Neuronal stem cell (in vitro differentiated cells): Measurements from ENCODE around the gene BIRC7.

ENCODE experiments used
- DNase-seq: peaks from one replicate; pipeline ENCODE4 v3.0.0-alpha.2; 2013; ENCODE audit warnings: low spot score
- H2AFZ ChIP-seq: one replicate; pipeline ENCODE4 v1.6.1; 2013; ENCODE audit warnings: mild to moderate bottlenecking, low read length, inconsistent platforms
- H2AK5ac ChIP-seq: 2 replicates; pipeline ENCODE4 v1.6.1; 2013; ENCODE audit warnings: low read depth, mild to moderate bottlenecking, inconsistent platforms, low read length, moderate library complexity, mixed read lengths
- H2BK120ac ChIP-seq: 2 replicates; pipeline ENCODE4 v1.6.1; 2013; ENCODE audit warnings: low read depth, mild to moderate bottlenecking, inconsistent platforms, low read length, moderate library complexity, mixed read lengths
- H2BK12ac ChIP-seq: one replicate; pipeline ENCODE4 v1.6.1; 2013; ENCODE audit warnings: low read length, inconsistent platforms
- H2BK15ac ChIP-seq: 2 replicates; pipeline ENCODE4 v1.6.1; 2013; ENCODE audit warnings: mild to moderate bottlenecking, low read length, inconsistent platforms, mixed read lengths
- H2BK5ac ChIP-seq: one replicate; pipeline ENCODE4 v1.6.1; 2013; ENCODE audit warnings: inconsistent platforms, mild to moderate bottlenecking, low read length, moderate library complexity
- H3K14ac ChIP-seq: one replicate; pipeline ENCODE4 v1.6.1; 2013; ENCODE audit warnings: low read length, inconsistent platforms
- H3K18ac ChIP-seq: 2 replicates; pipeline ENCODE4 v1.6.1; 2013; ENCODE audit warnings: low read length, inconsistent platforms
- H3K23ac ChIP-seq: 2 replicates; pipeline ENCODE4 v1.6.1; 2013; ENCODE audit warnings: low read depth, mild to moderate bottlenecking, mixed read lengths, low read length, inconsistent platforms; ENCODE audit not compliant: poor library complexity
- H3K27ac ChIP-seq: replicated peaks from 3 replicates; pipeline ENCODE4 v1.5.1; 2013; ENCODE audit warnings: low read length, inconsistent platforms
- H3K27me3 ChIP-seq, 3 experiments: 2 replicates each; pipeline ENCODE4 v1.6.1; 2013; ENCODE audit warnings: low read length in 3 of 3, mild to moderate bottlenecking in 2 of 3, inconsistent platforms in 1 of 3, low read depth in 1 of 3, mixed read lengths in 1 of 3, moderate library complexity in 1 of 3; ENCODE audit not compliant: control insufficient read depth in 3 of 3, insufficient read depth in 3 of 3
- H3K36me3 ChIP-seq, 2 donors: replicated peaks in 1 of 2; 2 replicates each; pipeline ENCODE4 v1.6.1; 2013; ENCODE audit warnings: low read length in 2 of 2; ENCODE audit not compliant: control insufficient read depth in 2 of 2, insufficient read depth in 2 of 2
- H3K4ac ChIP-seq: 2 replicates; pipeline ENCODE4 v1.6.1; 2013; ENCODE audit warnings: inconsistent platforms, mild to moderate bottlenecking, low read length, moderate library complexity
- H3K4me1 ChIP-seq, 2 donors: 1 replicate in 1 of 2; 2 replicates in 1 of 2; pipeline ENCODE4 v1.6.1; 2013; ENCODE audit warnings: low read length in 2 of 2, low read depth in 1 of 2; ENCODE audit not compliant: control insufficient read depth in 2 of 2, insufficient read depth in 1 of 2
- H3K4me2 ChIP-seq: one replicate; pipeline ENCODE4 v1.6.1; 2013; ENCODE audit warnings: mild to moderate bottlenecking, low read length, inconsistent platforms; ENCODE audit not compliant: insufficient read depth, poor library complexity, severe bottlenecking
- H3K4me3 ChIP-seq, 2 donors: 2 replicates each; pipeline ENCODE4 v1.5.1; 2013; ENCODE audit warnings: low read length in 2 of 2, mild to moderate bottlenecking in 2 of 2, inconsistent platforms in 1 of 2, moderate library complexity in 1 of 2
- H3K79me1 ChIP-seq: one replicate; pipeline ENCODE4 v1.6.1; 2013; ENCODE audit warnings: low read depth, mild to moderate bottlenecking, inconsistent platforms, low read length, moderate library complexity
- H3K9ac ChIP-seq: one replicate; pipeline ENCODE4 v1.6.1; 2013; ENCODE audit warnings: mild to moderate bottlenecking, low read depth, low read length, inconsistent platforms; ENCODE audit not compliant: poor library complexity
- H3K9me3 ChIP-seq, 2 donors: replicated peaks in 1 of 2; 2 replicates each; pipeline versions ENCODE3 to v1.6.1; 2013; ENCODE audit warnings: low read length in 2 of 2, mild to moderate bottlenecking in 2 of 2, inconsistent platforms in 1 of 2, low read depth in 1 of 2, mixed read lengths in 1 of 2, moderate library complexity in 1 of 2; ENCODE audit not compliant: control insufficient read depth in 2 of 2, insufficient read depth in 1 of 2
- H4K8ac ChIP-seq: one replicate; pipeline ENCODE4 v1.6.1; 2013; ENCODE audit warnings: low read depth, mild to moderate bottlenecking, inconsistent platforms, low read length, moderate library complexity
- H4K91ac ChIP-seq: one replicate; pipeline ENCODE4 v1.6.1; 2013; ENCODE audit warnings: low read length, low read depth, mild to moderate bottlenecking, inconsistent platforms; ENCODE audit not compliant: poor library complexity
- WGBS, 2 donors: extraction: QIAGEN DNeasy Blood & Tissue Kit; methylation state at CpG; one replicate each; pipeline ENCODE4 v1.1.7; 2013; ENCODE audit warnings: missing lambda C conversion rate in 2 of 2, mixed read lengths in 1 of 2; ENCODE audit not compliant: insufficient read length in 2 of 2, insufficient replicate concordance in 1 of 2; ENCODE audit errors: extremely low coverage in 2 of 2; 5-methylcytosine and 5-hydroxymethylcytosine counted together

BIRC7 gene

GRCh38 chr20:63238514-63239125 is 2.9 kb downstream of the BIRC7 start:
- Histone ChIP-seq H3K4ac (no peak overlapping the region), H3K4me3 (no peak overlapping the region), H3K18ac (peak overlapping the region; percentile 48), H3K79me1 (no peaks in the 10 kb centered on the region), H3K27ac (no peak overlapping the region), H4K91ac (no peak overlapping the region), H2AK5ac (peak overlapping the region; percentile 89), H3K36me3 (no peaks in the 10 kb centered on the region), H3K9me3 (no peaks in the 10 kb centered on the region), H2BK5ac (peak overlapping the region; percentile 6), H3K4me1 (peaks cover 11 to 34% of the 10 kb centered on the region in 2 donors), H3K27me3 (no peaks in the 10 kb centered on the region), H2AFZ (no peak overlapping the region), H4K8ac (no peak overlapping the region), H3K4me2 (no peak overlapping the region), H3K9ac (no peak overlapping the region), H3K23ac (peak overlapping the region; percentile 95), H3K14ac (no peak overlapping the region), H2BK120ac (no peak overlapping the region), H2BK12ac (no peak overlapping the region), H2BK15ac (no peak overlapping the region)
- WGBS, 2 donors = no CpG with 5 or more reads among the region's 16 CpGs
- DNase-seq = no peak

DNA sequence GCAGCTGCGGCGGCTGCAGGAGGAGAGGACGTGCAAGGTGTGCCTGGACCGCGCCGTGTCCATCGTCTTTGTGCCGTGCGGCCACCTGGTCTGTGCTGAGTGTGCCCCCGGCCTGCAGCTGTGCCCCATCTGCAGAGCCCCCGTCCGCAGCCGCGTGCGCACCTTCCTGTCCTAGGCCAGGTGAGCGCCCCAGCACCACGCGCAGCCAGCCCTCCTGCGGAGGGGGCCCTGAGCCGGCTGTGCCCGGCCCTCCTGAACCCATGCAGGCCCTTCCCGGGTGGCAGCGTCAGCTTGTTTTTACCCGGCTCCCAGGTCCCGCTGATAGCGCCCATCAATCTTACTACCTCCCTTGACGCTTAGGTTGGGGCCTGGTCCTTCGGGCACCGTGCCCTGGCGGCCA is 3.7 kb downstream of the BIRC7 start:
- no peak overlapping the region for H2BK15ac ChIP-seq
- peak overlapping the region; percentile 93 for H3K23ac ChIP-seq
- H2AFZ ChIP-seq = no peak overlapping the region
- H4K91ac ChIP-seq = no peak overlapping the region
- H4K8ac ChIP-seq = no peak overlapping the region
- H2BK5ac ChIP-seq = peak overlapping the region; percentile 8
- H3K4me1 ChIP-seq = peaks cover 11 to 33% of the 10 kb centered on the region in 2 donors
- no peaks in the 10 kb centered on the region for H3K9me3 ChIP-seq
- no peak overlapping the region for H3K4me2 ChIP-seq
- no peak overlapping the region for H3K9ac ChIP-seq
- H3K14ac ChIP-seq = no peak overlapping the region
- no peak for DNase-seq
- H3K27me3 ChIP-seq = no peaks in the 10 kb centered on the region
- H2BK120ac ChIP-seq = no peak overlapping the region
- H3K27ac ChIP-seq = no peak overlapping the region
- H3K4ac ChIP-seq = no peak overlapping the region
- H3K4me3 ChIP-seq = no peak overlapping the region
- WGBS, 2 donors = no CpG with 5 or more reads among the region's 30 CpGs
- H3K18ac ChIP-seq = peak overlapping the region; percentile 57
- no peaks in the 10 kb centered on the region for H3K36me3 ChIP-seq
- no peak overlapping the region for H2BK12ac ChIP-seq
- H2AK5ac ChIP-seq = peak overlapping the region; percentile 89
- H3K79me1 ChIP-seq = no peaks in the 10 kb centered on the region

GRCh38 chr20:63240004-63240403 is 4.3 kb downstream of the BIRC7 start:
- Histone ChIP-seq H3K4me2 (no peak overlapping the region), H3K27me3 (no peaks in the 10 kb centered on the region), H3K9ac (no peak overlapping the region), H3K4me1 (peaks cover 9 to 27% of the 10 kb centered on the region in 2 donors), H3K18ac (no peak overlapping the region), H3K79me1 (no peaks in the 10 kb centered on the region), H4K8ac (no peak overlapping the region), H2BK15ac (no peak overlapping the region), H3K36me3 (no peaks in the 10 kb centered on the region), H2BK5ac (peak overlapping the region; percentile 8), H3K4ac (no peak overlapping the region), H3K9me3 (no peaks in the 10 kb centered on the region), H3K14ac (no peak overlapping the region), H2AK5ac (peak overlapping the region; percentile 47), H4K91ac (no peak overlapping the region), H3K4me3 (no peak overlapping the region), H3K27ac (no peak overlapping the region), H2BK12ac (no peak overlapping the region), H2AFZ (no peak overlapping the region), H3K23ac (peak overlapping the region; percentile 25), H2BK120ac (no peak overlapping the region)
- no peak for DNase-seq
- WGBS, 2 donors = no CpG with 5 or more reads among the region's 11 CpGs

- Histone ChIP-seq H3K9ac (no peak overlapping the region), H3K27me3 (no peaks in the 10 kb centered on the region), H2BK12ac (no peak overlapping the region), H3K4me2 (no peak overlapping the region), H4K91ac (no peak overlapping the region), H4K8ac (no peak overlapping the region), H2BK15ac (no peak overlapping the region), H3K27ac (no peak overlapping the region), H3K4me3 (no peak overlapping the region), H3K14ac (no peak overlapping the region), H2AK5ac (no peak overlapping the region), H3K18ac (peak overlapping the region; percentile 57), H3K79me1 (peaks cover under 1% of the 10 kb centered on the region), H2BK120ac (no peak overlapping the region), H3K36me3 (peaks cover 0 to under 1% of the 10 kb centered on the region in 2 donors), H3K23ac (no peak overlapping the region), H2BK5ac (peak overlapping the region; percentile 39), H3K4ac (no peak overlapping the region), H2AFZ (no peak overlapping the region), H3K4me1 (peaks cover 2 to 15% of the 10 kb centered on the region in 2 donors), H3K9me3 (no peaks in the 10 kb centered on the region)
- no peak for DNase-seq
- WGBS, 2 donors = no CpG with 5 or more reads among the region's 11 CpGs
Observed at GRCh38 chr20:63241272-63241671, 5.6 kb downstream of the BIRC7 start.
